SK-N-MC (cell line): ENCODE data around the gene THG1L.

Experiments
- EZH2 ChIP-seq: fragments of 200-600 bp; sonication (generic); IDR thresholded peaks from one replicate; pipeline ENCODE4 v1.6.1; 2017; ENCODE audit warnings: antibody characterized with exemption
- FOXP2 ChIP-seq: optimal IDR thresholded peaks from 2 replicates; pipeline ENCODE3; 2011; ENCODE audit warnings: mild to moderate bottlenecking, moderate library complexity; ENCODE audit not compliant: insufficient read depth; ENCODE audit errors: extremely low read length, control extremely low read depth
- POLR2AphosphoS5 ChIP-seq: IDR thresholded peaks from 2 replicates; pipeline ENCODE4 v1.6.1; 2012; ENCODE audit warnings: mild to moderate bottlenecking, low read depth, low read length, borderline replicate concordance

DNA sequence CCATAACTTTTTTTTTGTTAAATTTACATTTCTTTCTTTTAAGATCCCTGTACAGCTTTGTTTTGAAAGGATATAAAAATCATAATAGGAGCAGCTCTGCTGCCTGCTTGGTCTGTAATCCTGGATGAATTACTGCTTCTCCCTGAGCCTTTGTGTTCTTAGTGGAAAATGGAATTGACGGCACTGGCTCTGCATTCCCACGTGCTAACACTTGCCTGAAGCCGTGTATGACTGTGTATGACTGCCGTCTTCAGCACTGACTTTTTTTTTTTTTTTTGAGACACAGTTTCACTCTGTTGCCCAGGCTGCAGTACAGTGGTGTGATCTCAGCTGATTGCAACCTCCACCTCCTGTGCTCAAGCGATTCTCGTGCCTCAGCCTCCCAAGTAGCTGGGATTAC lies 4.8 kb downstream of the THG1L start:
- no peak for TF ChIP-seq FOXP2
- TF ChIP-seq POLR2AphosphoS5, result no peak
- no peak for TF ChIP-seq EZH2
